Dedifferentiated amniotic fluid mesenchymal stem cell (primary cell): ENCODE results near the gene SYNDIG1.

ENCODE experiments used
- DNase-seq: peaks from one replicate; pipeline ENCODE4 v3.0.0-alpha.2; 2016; ENCODE audit errors: extremely low spot score

The SYNDIG1 gene

DNA sequence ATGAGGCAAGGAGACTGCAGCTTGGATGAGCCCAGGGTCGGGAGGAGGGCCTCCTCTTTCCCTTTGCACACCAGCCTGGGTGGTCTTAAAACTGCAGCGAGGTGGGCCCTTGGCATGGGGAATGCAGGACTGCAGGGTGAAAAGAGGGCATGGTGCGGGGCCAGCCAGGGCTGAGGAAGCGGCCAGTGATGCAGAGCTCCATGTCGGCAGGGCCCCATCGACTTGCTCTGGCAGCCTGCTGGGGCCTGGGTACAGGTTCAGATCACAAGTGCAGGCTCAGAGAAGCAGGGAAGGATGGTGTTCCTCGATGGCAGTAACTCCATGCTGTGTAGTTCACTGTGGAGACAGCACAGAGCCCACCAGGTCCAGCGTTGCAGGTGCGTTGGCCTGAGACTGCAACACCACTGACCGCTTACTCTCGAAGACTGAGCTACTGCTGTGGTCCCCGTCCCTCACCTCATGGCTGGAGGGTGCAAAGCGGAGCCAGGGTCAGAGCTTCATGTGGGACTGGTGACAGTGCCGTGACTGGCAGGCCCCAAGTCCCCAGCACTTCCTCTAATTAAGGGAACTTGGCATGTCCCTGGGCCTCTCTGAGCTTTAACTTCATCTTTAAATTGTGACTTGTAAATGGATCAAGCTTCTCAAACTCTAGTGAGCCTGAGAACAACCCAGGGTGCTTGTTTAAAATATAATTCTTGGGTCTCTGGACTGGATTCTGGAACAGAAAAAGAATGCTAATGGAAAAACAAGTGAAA lies 223.2 kb downstream of the SYNDIG1 start:
- no peak for DNase-seq

DNA sequence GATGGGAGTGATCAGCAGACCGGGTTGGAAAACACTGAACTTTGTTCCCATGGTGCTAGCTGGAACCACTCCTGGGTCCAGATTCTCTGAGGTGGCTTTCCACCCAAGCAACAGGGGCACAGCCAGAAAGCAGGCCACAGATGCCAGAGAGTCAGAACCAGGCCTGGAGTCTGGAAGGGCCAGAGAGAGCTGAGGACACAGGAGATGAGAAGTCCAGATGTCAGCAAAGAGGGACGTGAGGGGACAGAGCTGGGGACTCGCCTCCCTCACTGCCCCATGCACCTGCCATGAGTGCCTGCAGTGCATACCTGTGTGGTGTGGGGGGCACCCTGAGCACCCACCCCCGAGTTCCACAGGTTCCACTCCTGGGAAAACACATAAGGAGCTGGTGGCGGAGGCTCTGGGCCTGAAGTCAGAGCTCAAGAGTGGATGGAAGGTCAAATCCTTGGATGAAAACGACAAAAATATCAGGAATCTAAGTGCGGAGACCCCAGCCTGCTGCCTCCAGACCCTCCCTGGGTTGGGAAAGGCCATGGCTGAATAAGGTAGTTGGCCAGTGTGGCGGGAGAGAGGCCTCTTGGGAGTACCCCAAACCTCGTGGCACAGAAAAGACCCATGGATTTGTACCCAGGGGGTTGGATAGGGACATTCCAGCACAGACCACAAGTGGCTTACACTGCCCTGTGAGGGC lies 224.2 kb downstream of the SYNDIG1 start:
- no peak for DNase-seq

DNA sequence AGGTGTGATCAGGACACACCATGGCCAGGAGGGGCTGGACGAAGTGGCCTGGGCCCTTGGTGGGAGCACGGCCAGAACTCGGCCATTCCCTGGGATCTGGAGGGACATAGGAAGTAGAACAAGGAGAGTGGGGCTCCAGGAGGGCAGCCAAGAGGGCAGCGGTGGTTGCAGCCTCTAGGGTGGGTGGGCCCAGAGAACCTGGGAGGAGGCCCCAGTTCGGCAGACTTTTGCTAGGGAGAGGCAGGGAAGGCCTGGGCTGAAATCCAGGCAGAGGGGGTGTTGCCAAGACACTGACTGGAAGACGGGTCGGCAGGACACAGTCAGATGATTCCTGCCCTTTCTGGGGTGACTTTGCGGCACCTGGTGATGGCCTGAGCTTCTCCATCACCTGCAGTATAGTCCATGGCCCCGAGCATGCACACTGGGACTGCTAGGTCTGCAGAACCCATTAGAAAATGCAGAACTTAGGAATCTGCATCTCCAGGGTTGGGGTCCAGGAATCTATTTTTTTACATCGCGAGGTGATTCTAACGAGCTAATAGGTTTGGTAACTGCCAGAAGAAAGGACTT lies 224.8 kb downstream of the SYNDIG1 start:
- DNase-seq = no peak

- no peak for DNase-seq
Measured at GRCh38 chr20:24694727-24695528, 225.5 kb downstream of the SYNDIG1 start.

DNA sequence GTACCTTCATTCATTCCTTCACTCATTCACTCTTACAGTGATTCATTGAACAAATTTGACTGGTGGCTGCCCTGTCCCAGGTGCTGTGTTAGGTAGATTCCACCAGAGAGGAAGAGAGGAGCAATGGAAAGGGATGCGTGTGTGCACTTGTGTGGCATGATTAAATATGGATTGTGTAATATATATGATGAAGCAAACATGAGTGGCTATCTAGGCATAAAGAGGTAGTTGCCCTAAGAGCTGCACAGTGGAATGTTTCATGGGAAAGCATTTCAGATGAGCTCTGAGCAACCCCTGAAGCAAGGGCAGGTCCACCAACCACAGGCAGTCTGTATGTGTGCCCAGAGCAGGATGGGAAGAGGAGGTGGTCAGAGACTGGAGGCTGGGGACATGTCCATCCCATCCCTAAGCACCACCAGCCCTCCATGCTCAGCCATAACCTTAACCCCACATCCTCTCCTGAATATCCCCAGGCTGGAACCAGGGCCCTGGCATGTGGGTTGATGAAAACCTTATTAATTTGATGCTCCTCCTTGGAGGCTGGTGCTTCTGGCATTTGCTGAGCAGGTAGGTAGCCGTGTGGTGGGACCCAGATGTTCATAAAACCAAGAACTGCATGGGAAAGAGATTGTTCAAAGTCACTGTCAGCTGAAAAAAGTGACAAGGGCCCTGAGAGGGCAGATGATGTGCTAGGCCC lies 226.2 kb downstream of the SYNDIG1 start:
- DNase-seq = no peak

- no peak for DNase-seq
Measured at GRCh38 chr20:24696396-24696795, 227.0 kb downstream of the SYNDIG1 start.

DNA sequence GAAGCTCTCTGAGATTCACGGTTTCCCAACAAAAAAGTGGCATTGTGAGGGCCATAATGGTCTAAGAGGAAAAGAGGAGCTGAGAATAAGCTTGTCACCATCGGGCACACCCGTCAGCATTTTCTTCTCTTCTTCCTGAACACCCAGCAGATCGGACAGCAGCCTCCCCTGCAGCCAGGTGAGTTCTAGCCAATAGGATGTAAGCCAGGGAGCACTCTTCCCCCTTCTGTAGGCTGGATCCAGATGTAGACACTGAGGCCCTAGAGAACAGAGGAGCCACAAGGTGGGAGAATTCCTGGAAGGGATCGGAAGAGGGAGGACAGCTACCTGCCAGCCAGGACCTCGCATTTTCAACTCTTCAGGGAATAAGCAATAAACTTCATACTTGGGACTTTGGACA lies 228.0 kb downstream of the SYNDIG1 start:
- no peak for DNase-seq

- DNase-seq = no peak
Measured at GRCh38 chr20:24698189-24698588, 228.8 kb downstream of the SYNDIG1 start.

- no peak for DNase-seq
Measured at GRCh38 chr20:24698706-24699206, 229.3 kb downstream of the SYNDIG1 start.

- no peak for DNase-seq
Measured at GRCh38 chr20:24699321-24700165, 230.1 kb downstream of the SYNDIG1 start.

GRCh38 chr20:24700166-24700860 lies 230.9 kb downstream of the SYNDIG1 start:
- DNase-seq = no peak

DNA sequence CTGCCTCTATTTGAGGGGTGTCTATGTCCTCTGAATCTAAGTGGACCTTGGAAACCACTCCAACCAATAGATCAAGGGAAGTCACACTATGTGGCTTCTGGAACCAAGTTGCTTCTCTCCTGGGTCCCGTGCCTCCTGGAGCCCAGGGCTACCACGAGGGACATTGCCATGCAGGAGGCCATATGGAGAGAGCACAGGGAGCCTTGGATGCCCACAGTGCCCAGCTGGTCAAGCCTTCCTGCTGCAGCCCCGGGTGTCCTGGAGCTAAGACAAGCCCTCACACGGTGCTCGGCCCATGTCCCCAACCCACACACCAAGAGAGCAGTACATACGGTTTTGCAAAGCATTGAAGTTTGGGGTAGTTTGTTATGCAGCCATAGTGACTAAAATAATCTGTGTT lies 231.6 kb downstream of the SYNDIG1 start:
- no peak for DNase-seq

- no peak for DNase-seq
Measured at GRCh38 chr20:24701668-24702067, 232.2 kb downstream of the SYNDIG1 start.

DNA sequence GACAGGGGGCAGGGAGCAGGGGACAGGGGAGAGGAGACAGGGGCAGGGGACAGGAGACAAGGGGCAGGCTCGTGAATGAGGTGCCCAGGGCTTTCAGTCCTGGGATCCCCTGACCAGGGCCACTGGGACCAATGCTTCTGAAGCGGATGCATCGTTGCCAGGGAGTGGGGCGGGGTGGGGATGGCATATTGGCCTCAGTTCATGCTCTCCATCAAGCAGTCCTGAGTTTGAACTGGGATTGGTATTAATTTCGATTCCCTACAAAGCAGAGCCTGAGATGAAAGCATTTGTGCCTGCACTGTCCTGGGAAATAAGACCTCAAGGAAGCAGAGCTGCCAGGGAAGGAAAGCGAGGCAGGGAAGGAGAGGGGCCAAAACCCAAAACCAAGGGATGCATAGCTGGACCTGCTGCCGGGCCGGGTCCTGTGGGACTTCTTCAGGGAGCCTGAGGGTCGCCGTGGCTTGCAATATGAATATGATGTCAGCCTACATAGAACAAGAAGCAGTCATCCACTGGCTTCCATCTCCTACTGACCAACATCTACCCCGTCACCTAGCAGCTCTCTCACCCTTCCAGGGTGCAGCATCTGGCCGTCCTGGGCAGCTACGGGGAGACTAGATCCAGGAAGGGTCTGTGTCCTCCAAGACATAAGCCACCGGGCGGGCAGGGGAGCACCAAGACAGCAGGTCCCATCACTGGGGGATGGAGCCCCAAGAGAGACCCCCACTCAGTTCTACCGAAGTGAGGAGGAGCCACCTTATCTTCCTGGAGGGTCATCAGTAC lies 233.3 kb downstream of the SYNDIG1 start:
- no peak for DNase-seq

DNA sequence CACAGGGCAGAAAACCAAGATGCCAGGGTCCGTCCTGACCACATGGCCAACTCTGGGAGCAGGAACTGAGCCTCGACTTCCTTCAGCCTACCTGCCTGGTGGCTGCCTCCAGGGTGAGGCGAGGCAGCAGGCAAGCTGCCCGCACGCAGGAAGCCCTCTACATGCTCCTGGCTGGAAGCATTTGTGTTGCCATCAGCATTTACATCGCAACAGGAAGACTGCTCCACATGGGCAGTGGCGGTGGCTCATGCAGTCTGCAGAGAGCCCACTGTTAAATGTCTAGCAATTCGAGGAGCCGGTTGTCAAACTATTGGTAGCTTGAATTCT lies 233.8 kb downstream of the SYNDIG1 start:
- DNase-seq = no peak

- no peak for DNase-seq
Measured at GRCh38 chr20:24704899-24705298, 235.5 kb downstream of the SYNDIG1 start.

DNA sequence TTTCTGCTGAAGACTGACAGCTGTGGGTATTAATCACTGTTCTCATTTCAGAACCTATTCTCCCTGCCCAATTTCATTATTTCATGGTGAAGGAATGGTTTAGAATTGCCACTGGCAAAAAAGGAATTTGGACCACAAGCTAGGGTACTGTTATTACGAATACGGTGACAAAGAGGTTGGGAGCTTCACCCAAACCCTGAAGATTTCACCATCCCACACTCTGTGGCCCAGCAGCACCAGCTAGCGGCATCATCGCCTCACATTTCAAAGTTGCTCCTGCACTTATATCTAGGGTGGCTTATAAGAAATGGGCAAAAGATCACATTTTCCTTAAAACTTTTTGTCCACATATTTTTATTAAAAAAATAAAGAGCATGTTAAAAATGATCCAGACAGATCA lies 236.1 kb downstream of the SYNDIG1 start:
- no peak for DNase-seq

DNA sequence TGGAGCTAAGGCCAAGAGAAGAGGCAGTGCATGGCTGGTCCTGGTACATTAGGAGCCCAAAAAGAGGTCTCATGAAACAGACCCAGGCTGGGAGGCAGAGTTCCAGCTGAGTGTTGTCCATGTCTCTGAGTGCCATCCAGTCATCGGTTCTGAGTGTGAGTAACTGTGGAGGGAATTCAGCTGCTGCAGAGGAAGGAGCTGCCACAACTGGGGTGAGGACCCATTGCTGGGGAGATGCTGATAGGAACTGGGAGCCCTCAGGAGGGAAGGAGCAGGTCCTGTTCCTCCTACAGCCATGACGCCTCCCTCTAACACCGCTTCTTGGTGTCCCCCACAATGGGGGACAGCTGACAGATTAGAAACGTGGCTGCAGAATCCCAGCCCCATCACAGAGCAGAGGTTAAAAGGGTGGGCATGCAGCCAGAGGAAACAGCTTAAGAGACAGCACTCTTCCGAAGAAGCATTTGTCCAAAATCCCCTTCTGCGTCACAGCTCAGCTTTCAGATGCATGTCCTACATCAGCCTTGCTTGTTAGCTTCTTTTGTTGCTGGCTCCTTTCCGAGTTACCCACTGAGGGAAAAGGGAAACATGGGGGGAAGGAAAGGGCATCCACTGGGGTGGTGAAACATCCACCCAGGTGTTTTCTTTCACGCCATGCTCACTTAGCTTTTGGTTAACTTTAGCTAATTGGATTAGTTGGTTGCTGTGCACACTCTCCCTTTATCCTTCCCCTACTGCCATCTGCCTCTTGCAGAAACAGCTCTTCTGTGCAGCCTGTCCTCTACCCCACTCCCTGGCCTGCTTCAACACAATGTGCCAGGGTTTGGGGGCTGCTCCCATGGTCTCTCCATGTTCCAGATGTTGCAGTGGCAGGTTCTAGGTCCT lies 239.2 kb downstream of the SYNDIG1 start:
- DNase-seq = no peak
